Glomerular visceral epithelial cell (primary cell): ENCODE measurements around the gene PACS2.
"Not testable (repeated sequence)": the region's sequence is repeated elsewhere in the genome, so short reads cannot be mapped to it uniquely, and the experiment has no call there.

ENCODE experiments used
- DNase-seq: peaks from one replicate; pipeline ENCODE4 v3.0.0-alpha.2; 2016; ENCODE audit errors: extremely low spot score

The PACS2 gene

DNA sequence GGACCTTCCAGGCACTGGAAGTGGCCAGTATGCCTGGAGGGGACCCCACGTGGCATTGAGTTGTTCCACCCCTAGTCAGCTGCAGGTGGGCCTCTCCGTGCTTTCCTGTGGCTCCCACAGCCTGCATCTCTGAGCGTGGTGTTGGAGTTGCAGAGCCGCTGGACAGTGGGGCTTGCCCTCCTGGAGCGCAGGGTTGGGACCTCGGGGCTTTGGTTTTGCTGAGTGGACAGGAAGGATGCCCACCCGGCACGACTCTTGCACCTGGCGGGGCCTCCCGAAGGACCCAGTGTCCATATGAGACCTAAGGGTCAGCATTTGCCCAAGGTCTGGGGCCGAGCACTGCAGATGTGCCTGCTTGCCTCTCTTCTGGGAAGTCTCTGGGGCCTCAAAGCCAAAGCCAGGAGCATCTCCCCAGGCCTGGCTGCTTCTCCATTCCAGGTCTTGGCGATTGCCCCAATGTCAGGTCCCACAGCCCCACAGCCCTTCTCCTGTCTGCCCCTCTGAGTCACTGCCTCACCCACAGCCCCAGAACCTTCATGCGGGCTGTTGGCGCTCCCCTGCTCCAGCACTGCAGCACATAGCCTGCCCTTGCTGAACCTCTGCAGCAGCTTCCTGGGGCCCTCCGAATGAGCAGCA lies 1.5 kb downstream of the PACS2 start:
- peak; percentile 56 for DNase-seq

- no peak for DNase-seq
Measured at GRCh38 chr14:105316577-105316941, 2.0 kb downstream of the PACS2 start.

GRCh38 chr14:105316968-105317510 lies 2.5 kb downstream of the PACS2 start:
- no peak for DNase-seq

GRCh38 chr14:105317546-105317945 lies 3.0 kb downstream of the PACS2 start:
- peak; percentile 31 for DNase-seq

- DNase-seq: no peak
Measured at GRCh38 chr14:105322791-105323556, 8.4 kb downstream of the PACS2 start.

DNA sequence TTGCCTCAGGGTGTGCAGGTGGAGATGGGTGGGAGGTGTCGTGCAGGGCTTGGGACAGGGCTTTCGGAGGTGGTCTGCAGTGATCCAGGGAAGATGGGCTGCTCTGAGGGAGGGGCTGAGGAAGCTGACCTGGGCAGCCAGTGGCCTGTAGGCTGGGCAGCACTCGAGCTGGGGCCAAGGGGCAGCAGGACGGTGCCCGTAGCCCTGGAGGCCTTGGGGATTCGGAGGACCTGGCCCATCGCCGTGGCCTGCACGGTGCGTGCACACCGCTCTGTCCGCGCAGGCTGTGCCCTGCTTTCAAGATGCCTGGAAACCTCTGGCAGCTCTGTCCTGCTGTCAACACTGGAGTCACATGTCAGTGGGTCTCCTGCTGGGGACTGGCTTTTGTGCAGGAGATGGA lies 9.1 kb downstream of the PACS2 start:
- DNase-seq: no peak

GRCh38 chr14:105324080-105324778 lies 9.7 kb downstream of the PACS2 start:
- no peak for DNase-seq

DNA sequence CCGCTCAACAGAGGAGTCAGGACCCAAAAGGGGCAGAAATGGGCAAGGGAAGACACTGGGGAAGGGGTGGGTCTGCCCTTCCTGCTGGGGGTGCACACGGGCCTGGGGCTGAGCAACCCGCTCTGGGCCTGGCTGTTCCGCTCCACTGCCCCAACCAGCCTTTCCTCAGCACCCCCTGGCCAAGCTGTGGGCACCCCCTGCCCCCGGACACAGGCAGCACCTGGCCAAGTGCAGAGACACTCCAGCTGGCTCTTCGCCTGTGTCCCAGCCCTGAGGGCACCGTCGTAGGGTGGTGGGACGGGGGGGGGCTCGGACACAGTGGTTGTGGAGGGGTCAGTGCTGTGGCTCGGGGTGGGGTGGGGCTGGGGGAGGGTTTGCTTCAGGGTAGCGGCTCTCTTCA lies 10.3 kb downstream of the PACS2 start:
- DNase-seq: no peak

DNA sequence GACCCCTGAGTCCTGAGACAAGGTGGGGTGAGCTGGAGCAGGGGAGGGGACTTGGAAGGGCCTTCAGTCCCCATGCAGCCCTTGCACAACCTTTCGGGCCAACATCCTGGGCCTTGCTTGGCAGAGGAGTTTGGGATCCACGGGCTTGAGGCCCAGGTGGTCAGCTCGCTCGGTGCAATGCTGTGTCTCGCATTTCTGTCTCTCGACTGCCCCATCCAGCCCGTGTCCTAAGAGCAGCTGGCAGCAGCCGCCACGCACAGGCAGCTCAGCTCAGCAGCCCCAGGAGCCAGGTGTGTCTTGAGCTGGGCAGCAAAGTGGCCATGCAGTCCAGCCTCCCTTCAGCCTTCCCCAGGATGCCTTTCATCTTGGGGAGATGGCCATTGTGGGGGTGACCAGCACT lies 10.8 kb downstream of the PACS2 start:
- no peak for DNase-seq

GRCh38 chr14:105325716-105326567 lies 11.4 kb downstream of the PACS2 start:
- no peak for DNase-seq

DNA sequence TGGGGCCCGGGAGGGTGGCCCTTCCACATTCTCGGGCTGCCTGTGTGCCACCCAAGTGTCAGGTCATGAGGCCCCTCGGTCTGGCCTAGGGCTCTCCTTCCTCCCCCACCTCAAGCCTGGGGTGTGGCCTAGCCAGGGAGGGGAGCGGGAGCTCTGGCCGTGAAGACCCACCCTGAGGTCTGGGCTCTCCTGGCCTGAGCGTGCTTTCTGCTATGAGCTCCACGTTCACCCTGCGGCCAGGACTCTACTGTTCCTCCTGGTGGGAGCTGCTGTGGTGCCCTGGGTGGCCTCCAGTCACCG lies 12.0 kb downstream of the PACS2 start:
- DNase-seq: no peak

DNA sequence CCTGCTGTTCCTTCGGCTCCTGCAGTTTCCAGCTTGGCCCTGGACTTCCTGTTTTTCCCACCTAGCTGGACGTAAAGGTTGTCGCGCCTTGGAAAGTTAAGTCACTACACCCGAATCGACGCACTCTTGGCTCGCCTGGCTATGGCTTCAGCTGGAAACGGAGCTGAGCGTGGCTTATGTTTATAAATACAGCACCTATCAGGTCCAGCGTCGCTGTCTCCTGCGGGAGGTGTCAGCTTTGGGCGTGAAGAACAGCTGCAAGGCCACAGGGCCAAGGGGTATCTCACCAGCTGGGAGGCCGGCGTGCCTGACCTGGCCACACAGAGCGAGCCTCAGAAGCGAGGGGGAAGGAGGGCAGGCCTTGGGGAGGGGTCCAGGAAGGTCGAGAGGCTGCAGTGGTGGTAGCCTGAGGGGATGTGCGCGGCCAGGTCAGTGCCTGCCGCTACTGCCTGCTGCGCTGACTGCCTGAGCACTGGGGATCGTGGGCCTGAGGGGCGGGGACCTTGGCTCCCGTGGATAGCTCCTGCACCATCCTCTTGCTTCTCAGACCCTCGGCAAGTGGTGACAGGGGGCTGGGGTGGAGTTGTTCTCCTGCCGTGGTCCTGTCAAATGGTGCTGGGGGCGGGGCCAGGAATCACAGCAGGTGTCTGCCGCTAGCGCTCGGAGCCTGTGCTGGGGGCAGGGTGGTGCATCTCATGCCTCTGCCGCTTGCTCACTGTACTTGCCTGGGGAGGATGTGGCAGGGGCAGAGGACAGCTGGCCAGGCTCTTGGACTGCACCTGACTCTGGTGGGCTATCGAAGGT lies 12.5 kb downstream of the PACS2 start:
- DNase-seq: no peak

DNA sequence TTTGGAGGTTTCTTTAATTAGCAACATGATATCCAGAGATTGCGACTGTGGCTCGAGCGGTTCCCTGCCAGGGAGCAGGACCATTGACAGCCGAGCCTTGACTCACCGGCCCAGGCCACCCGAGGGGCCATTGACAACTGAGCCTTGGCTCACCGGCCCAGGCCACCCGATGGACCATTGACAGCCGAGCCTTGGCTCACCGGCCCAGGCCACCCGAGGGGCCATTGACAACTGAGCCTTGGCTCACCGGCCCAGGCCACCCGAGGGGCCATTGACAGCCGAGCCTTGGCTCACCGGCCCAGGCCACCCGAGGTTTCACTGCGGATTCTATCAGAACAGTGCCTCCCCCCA lies 13.1 kb downstream of the PACS2 start:
- DNase-seq: not testable (repeated sequence)

DNA sequence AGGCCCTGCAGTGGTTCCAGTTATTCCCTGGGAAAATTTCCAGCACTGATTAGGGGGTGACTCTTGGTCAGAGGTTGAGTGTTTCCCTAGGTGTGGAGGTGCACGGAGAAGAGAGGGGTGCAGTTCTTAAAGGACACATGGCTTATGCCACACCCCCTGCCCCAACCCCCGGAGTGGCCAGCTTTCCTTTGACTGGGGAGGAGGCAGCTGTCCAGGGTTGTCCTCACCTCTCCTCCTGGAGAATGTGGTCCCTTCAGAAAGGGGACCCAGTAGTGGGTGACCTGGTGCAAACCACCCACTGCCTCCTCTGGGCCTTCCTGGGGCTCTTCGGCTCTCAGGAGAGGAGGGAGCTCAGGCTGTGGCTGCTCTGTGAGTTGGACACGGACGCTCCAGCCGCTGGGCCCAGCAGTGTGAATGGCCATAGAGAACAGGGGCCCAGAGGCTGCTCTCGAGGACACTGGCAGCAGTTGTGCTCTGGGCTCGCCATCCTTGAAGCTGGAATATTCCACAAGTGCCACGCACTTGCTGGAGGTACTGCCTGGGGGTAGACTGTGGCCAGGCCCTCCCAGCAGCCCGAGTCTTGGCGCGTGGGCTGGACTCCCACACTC lies 13.6 kb downstream of the PACS2 start:
- no peak for DNase-seq

DNA sequence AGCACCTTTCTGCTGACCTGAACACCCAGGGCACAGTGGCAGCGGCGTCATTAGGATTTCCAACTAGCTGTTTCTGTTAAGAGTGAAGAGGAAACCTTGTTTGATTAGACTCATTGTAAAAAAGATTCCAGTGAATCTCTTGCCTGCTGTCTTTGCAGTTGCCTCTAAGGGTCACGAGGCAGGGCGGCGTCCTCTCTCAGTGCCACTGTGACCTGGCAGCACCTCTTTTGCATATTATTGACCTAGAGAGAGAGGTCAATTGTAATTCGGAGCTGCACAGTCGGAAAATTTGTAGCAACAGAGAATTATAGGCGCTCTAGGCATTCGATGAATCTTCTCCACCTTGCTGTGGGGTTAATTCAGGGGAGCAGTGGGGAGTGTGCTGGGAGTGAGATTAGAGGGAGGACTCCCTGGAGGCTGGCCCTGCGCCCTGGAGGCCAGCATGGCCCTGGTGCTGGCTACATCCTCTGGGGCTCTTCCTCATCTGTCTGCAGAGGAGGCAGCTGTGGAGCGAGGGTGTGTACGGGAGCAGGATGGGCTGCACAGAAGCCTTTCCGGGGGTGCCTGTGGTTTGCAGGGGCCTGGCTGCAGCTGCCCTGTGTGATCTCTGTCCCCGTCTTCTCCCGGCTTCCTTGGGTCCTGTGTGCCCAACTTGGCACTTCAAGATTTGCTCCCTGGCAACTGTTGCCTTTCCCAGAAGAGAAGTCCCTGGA lies 14.3 kb downstream of the PACS2 start:
- no peak for DNase-seq

GRCh38 chr14:105329411-105330150 lies 15.0 kb downstream of the PACS2 start:
- DNase-seq: no peak

- peak; percentile 18 for DNase-seq
Measured at GRCh38 chr14:105330491-105330895, 15.9 kb downstream of the PACS2 start.

GRCh38 chr14:105331575-105332349 lies 17.2 kb downstream of the PACS2 start:
- no peak for DNase-seq
